HG02943 (cell line): ENCODE measurements around the gene B4GALT2.
A peak's percentile ranks its signal among the peaks of the same experiment; 100 is the strongest.

ENCODE experiments used
- ATAC-seq: cut with Tn5 transposase; IDR thresholded peaks from one replicate; pipeline ENCODE4 v1.9.1; 2021; ENCODE audit warnings: mild to moderate bottlenecking, low read depth, moderate library complexity; ENCODE audit not compliant: unreplicated experiment

Gene B4GALT2

DNA sequence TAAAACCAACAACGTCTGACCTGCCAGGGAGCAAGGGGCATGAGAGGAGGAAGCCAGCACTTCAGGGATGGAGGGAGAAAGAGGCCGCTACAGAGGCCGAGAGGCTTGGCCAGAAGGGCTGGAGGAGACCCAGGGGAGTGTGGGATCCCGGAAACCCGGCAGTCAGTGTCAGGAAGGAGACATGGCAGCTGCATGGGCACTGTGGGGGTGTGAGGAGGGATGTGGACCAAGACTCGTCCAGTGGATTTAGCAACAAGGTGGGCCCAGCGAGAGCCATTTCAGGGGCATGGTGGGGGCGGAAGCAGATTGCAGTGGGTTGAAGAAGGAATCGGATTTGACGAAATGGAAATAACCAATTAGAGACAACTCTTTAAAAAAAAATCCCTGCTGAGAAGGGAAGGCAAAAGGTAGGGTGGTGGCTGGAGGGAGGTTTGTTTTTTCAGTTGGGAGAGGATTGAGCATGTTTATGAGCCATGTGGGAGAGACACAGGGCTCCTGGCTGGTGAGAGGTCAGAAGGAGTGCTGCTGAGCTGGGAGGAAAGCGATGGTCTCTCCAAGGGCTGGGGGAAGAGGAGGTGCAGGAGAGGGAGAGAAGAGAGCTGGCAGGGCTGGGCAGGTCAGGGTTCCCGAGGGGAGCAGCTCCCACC is 4.4 kb downstream of the B4GALT2 start:
- ATAC-seq = no peak

DNA sequence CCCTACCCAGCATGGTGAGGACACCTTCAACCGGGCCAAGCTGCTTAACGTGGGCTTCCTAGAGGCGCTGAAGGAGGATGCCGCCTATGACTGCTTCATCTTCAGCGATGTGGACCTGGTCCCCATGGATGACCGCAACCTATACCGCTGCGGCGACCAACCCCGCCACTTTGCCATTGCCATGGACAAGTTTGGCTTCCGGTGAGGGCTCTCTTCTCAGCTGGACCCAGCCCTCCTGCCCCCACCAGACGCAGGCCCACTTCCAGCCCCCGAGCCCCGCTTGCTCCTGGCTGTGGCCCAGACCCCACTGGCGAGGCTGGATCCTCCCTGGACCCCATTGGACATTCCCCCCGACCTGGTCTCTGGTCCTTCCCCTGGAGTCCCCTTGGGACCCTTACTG is 5.8 kb downstream of the B4GALT2 start:
- no peak for ATAC-seq

DNA sequence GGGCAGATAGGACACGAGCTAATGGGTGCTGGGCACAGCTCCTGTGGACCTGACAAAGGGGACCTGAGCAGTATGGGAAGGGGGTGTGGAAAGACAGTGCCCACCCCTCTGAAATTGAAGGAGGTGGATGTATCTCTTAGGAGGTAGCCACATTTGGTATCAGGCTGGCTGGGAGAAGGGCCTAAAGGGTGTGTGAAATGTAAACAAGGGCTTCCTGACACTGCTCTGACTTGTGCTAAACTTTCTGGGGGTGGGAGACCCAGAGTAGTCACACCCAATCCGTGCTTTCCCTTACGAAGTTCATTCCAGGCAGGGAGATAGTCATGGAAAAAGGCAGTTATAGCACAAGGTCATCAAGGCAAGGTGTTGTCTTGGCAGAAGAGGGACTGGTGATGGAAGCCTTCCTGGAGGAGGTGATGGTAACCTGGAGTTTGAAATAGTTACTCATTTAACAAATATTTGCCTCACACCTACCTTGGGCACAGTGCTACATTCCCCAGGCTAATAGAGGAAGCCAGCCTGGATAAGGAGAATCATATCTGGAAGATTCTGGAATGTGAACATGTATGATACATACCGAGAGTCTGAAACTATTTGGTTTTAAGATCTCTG is 7.1 kb downstream of the B4GALT2 start:
- no peak for ATAC-seq

DNA sequence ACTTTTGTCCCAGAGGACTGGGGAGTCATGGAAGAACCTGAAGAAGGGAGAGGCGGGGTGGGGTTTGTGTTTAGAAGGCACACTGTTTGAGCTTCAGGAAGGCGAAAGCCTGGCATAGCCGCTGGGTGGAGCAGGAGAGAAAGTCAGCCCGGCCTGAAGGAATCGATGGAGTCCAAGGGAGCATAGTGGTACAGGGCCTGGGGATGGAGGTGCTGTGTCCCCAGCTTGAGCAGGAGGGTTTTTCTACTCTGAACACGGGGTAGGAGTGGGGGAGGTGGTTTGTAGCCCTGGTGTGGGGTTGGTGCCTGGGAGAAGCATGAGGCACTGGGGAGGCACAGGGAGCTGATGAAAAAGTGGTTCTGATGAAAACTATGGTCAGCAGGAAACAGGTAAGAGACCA is 7.7 kb downstream of the B4GALT2 start:
- ATAC-seq = no peak

DNA sequence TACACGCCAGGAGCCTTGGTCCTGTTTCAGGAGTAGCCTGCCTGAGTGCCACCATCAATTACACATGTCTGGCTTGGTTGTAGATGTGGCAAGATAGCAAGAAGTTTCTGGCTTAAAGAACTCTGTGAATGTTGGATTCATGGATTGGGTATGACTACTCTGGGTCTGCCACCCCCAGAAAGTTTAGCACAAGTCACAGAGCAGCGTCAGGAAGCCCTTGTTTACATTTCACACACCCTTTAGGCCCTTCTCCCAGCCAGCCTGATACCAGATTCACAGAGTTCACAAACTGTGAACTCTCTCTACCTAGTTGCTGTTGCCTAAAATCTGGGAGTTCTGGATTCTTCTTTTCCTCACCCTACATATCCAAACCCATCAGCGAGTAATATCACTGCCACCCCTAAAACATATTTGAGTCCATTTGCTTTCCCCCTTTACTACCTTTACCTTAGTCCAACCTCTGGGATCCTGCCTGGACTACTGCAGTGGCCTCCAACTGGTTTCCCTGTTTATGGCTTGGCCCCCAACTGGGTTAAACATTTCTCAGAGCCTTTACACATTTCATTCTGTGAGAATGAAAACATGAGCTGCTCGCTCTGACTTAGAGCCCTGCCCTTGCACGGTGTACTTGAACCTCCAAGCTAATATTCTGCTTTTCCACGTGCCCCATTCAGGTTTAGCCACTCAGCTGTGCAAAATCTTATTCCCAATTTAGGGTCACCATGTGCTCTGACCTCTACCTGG is 8.3 kb downstream of the B4GALT2 start:
- ATAC-seq = no peak

DNA sequence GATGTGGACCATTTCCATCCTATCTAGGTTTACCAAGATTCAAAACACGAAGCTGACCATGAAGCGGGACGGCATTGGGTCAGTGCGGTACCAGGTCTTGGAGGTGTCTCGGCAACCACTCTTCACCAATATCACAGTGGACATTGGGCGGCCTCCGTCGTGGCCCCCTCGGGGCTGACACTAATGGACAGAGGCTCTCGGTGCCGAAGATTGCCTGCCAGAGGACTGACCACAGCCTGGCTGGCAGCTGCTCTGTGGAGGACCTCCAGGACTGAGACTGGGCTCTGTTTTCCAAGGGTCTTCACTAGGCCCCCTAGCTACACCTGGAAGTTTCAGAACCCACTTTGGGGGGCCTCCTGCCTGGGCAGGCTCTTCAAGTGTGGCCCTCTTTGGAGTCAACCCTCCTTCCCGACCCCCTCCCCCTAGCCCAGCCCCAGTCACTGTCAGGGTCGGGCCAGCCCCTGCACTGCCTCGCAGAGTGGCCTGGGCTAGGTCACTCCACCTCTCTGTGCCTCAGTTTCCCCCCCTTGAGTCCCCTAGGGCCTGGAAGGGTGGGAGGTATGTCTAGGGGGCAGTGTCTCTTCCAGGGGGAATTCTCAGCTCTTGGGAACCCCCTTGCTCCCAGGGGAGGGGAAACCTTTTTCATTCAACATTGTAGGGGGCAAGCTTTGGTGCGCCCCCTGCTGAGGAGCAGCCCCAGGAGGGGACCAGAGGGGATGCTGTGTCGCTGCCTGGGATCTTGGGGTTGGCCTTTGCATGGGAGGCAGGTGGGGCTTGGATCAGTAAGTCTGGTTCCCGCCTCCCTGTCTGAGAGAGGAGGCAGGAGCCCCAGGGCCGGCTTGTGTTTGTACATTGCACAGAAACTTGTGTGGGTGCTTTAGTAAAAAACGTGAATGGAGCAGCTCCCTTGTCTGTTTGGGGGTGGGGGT is 11.5 kb downstream of the B4GALT2 start:
- ATAC-seq = no peak

DNA sequence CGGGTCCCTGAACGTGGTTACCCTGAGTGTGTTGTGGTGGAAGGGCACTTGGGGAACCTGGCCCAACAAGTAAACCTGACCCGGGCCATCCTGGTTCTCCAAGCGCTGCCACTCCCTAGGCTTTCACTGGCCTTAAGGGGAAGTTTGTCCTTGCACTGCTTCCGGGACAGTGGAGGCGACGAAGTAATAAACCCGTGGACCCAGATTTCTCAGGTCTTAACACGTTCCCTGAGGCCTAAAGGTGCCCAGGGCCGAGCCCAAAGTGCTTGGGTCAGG is 12.1 kb downstream of the B4GALT2 start:
- no peak for ATAC-seq

DNA sequence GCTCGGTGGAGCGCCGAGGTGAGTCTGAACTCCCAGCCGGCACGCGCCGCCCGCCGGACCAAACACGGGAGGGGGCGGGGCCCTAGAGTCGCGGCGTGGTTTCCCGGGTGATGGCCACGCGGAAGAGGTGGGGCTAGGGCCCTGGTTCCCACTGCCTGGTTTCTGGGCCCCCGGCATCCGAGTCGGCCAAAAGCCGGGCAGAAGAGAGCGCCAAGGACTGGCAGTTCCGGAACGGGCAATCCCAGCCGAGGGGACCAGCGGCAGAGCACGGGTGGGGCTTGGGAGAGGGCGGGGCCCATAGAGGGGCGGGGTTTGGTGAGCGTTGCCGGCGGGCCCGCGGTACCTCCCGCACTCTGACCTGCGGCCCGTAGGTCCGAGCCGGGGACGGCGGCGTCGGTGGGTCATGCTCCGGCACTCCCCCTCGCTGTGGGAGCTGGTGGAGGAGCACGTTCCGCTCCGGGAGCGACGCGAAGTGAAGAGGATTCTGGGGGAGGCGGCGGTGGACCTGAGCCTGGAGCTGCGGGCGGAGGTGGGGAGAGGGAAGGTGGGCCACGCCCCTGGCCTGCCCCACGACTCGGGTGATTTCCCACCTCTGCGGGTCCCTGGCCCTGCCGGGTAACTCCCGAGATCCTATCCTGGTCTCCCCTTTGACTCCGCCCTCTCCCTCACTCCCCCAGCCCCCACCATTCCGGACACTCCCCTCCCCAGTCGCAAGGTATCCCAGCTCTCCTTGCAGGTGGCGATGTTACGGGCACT is 12.6 kb downstream of the B4GALT2 start, which contains the start of gene CCDC24:
TSS of gene CCDC24 (plus strand) at position 124 of the 756 bp plus-strand sequence. CDS start at position 404, 280 bp downstream.
- ATAC-seq = peak; percentile 61

DNA sequence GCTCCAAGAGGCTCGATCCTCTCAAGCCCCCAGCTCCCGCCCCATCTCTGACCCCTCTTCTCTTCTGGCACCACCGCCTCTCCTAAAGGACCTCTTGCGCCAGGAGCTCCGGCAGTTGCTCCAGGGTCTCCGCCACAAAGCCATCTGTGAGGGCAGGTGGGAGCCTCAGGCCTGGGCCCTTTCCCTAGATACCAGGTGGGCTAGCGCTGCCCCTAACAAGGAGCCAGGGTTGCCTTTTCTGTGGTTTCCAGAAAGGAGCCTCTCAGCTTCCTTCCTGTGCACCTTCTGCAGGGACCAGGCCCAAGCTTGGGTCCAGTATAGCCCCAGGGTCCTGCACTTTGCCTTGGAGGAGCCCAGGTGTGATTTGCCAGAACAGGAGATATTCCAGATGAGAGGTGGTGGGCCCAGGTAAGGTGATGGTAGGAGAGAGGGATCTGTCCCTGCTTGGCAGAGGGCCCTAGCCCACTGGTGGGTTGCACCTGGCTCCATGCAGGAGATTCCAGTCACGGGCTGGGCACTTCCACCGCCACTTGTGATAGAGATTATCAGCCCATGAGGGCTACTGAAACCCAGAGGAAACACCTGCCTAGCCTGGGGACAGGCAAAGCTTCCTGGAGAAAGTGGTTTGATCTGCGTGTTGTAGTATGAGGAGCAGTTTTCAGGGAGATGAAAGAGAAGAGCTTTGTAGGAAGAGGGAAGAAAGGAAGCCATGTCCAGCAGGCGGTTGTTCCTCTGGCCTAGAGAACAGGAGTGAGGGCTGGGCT is 13.4 kb downstream of the B4GALT2 start:
- ATAC-seq = no peak

DNA sequence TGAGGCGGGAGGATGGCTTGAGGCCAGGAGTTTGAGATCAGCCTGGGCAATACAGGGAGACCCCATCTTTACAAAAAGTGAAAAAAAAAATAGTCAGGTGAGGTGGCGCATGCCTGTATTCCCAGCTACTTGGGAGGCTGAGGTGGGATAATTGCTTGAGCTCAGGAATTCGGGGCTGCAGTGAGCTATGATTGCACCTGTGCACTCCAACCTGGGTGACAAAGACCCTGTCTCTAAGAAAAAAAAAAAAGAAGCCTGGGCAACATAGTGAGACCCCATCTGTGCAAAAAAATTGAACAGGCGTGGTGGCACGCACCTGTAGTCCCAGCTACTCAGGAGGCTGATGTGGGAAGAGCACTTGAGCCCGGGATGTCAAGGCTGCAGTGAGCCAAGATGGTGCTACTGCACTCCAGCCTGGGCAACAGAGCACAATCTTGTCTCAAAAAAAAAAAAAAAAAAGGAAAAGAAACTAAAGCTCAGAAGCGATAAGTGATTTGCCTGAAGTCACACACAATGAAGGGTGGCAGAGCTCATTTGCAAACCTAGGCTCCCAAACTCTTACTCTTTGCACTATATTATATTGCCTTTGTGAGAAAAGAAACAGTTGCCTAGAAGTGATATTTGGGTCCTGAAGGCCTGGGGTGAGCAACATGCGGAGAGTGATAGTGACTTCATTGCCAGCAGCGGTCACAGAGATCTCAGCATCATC is 14.3 kb downstream of the B4GALT2 start:
- ATAC-seq = no peak

DNA sequence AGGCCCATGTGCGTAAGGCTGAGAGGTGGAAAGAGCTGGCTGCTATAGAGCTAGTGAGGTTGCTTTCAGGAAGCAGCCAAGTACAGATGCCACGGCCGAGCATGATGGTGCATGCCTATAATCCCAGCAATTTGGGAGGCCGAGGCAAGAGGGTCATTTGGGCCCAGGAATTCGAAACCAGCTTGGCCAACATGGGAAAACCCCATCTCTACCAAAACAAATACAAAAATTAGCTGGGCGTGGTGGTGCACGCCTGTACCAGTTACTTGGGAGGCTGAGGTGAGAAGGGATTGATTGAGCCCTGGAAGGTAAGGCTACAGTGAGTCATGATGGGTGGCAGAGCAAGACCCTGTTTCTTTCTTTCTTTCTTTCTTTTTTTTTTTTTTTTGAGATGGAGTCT is 15.1 kb downstream of the B4GALT2 start:
- no peak for ATAC-seq

DNA sequence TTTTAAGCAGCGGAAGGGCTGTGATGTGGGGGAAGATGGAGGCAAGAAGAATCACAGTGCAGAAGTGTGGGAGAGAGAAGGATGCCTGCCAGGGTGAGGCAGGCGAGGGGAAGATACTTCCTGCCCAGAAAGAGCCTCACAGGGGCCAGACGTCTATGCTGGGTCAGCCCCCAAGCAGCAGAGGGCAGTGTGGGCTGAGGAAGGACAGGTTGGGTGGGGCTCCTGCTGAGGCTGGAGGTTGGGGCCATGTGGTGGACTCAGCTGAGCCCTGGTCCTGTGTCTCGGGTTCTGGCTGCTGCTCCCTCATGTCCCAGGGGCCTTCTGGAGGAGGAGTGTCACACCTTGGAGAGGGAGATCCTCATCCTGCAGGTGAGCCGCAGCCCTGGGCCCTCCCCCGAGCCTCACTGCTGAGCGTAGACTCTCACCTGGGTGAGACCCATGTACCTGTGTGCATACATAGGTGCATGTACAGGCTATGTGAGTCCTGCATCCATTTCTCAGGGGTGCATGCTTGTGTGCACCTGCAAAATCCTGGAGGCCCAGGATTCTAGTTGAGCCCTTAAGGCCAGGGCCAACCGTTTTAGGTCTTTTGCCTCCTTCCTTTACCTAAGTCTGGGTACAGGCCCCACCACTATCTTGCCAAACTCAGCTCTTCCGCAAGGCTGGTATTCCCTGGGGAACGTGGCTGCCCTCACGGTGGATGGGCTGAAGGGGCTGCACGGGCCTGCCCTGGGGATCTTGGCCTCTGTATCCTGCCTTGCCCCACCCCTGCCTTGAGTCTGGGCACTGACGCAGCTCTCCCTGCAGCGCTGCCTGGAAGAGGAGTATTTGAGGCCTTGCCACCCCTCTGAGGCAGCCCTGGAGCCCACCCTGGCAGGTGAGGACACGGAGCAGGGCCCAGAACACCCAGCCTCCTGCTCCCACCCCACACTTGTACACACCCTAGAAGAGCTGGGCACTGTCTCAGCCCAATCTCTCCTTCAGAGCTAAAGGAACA is 16.1 kb downstream of the B4GALT2 start:
- no peak for ATAC-seq

DNA sequence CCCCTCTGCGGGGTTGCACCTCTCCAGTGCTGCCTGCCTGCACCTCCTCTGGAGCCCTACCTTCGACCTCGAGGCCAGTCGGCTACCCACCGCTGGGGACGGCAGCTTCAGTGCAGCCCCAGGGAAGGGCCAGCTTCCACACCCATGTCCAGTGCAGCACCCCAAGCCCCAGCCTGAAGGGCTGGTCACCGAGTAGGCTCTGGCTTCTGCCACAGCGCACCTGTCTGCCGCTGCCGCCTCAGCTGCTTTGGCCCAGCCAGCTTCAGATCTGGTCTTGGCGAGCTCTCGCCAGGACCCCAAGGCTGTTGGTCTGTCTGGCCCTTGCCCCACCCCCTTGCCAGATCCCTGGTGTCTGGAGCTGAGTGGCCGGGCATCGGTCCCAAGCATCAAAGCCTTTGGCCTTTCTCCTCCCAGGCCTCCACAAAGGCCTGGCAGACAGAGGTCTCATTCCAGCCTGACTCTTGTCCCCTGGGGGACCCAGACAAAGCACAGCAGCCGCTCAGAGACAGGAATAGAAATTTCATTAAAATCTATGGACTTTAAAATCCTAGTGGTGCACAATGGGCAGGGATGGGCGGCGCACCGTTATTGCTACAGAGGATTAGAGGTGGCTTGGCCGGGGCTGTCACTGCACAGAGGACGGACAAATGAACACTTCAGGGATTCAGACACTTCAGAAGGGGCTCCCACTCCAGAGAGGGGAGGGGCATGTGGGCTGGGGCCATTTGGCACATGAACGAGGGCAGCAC is 17.1 kb downstream of the B4GALT2 start:
- no peak for ATAC-seq

DNA sequence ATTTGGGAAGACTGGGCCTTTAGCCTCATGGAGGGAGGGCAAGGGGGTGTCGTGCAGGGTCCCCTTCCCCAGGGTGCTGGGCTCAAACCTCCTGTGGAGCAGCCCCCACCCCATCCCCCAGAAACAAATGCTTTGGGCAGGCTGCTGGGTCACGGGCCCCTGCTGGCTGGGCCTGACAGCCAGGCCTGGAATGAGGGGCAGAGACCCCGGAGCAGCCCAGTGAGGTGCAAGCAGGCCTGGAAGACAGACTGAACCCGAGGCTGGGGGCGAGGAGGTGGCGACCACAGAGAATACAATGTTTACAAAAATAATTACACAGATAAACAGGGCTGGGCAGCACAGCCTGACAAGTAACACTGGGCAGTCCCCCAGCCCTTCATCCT is 17.7 kb downstream of the B4GALT2 start:
- no peak for ATAC-seq

DNA sequence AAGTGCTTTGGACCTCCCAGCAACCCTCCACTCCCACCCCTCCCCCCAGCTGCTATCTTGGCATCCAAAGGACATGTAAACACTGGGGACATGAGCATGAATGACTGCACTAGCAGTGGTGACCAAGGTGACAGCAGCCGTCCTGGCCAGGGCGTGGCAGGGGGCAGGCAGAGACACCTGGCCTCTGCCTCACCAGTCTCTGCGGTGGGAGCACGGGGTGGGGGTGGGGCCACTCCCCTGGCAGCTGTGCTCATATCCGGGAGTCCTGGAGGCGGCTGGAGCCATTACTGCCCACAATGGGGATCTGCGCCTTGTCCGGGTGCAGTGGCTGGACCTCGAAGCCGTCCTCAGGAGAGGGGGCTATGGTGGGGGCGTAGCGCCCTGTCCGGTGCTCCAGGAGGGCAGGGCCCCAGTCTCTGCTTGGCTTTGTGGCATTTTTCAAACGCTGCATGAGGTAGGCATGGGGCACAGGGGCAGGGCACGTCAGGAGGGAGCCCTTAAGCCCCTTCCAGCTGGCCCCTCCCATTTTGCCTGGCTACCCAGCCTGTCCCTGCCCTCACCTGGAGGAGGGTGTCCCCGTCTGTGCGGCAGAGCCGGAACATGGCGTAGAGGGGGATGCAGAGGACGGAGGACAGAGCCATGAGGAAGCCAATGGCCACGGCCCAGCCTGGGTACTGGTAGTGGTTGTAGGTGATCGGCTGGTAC is 18.4 kb downstream of the B4GALT2 start:
- no peak for ATAC-seq

DNA sequence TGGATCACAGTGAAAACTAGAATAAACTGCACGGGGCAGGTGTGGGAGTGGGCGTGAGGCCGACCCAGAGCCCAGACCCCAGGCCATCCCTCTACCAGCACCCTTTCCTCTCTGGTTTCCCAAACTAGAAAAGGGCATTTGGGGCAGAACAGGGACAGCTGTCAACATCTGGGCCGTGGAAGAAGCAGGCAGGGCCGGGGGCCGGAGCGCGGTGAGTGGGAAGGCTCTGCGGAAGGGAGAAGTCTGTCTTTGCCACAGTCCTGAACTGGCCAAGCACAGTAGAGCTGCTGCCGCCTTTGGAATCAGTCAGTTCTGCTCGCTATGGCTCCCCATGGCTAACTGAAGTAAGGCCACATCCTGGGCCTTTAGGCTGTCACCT is 19.0 kb downstream of the B4GALT2 start:
- no peak for ATAC-seq
